Ureter (tissue), 1 donor: ENCODE measurements around the gene P2RX3. TPM values are rescaled to one million over a fixed set of nuclear protein-coding genes. Genes with fewer than 3 reads are reported as not detected.
"Not testable (repeated sequence)": the region's sequence is repeated elsewhere in the genome, so short reads cannot be mapped to it uniquely, and the experiment has no call there.

Experiments
- DNase-seq: peaks from one replicate; pipeline ENCODE4 v3.0.0-alpha.2; 2020; ENCODE audit warnings: low spot score
- total RNA-seq: library from RNA; stranded (reverse); gene quantifications from one replicate; pipeline ENCODE4 v1.2.4, GENCODE V29; 2023
- donor health status: DM: yes; HTN: yes; CAD: no.

P2RX3 gene
- total RNA-seq = 0.99 TPM

DNA sequence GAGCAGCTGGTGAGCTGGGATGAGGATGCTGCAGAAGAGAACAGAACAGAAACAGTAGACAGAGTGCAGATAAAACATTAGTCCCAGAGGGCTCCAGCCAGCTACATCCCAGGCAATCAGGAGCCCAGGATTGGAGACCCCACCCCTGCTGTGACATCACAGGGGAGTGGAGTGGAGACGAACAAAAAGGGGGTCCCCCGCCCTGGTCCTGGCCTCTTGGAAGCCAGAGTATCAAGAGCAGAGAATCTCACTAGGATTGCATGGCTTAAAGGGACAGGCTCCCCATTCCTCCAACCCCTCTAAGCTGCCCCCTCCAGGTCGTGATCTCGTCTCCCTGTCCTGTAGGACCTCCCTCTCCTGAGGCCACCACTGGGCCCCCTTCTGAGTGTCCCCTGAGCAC, at the start of gene P2RX3:
P2RX3 (plus strand) TSS at position 211 of the 400 bp plus-strand sequence. CDS start 199 bp downstream, outside the sequence.
- DNase-seq = no peak

DNA sequence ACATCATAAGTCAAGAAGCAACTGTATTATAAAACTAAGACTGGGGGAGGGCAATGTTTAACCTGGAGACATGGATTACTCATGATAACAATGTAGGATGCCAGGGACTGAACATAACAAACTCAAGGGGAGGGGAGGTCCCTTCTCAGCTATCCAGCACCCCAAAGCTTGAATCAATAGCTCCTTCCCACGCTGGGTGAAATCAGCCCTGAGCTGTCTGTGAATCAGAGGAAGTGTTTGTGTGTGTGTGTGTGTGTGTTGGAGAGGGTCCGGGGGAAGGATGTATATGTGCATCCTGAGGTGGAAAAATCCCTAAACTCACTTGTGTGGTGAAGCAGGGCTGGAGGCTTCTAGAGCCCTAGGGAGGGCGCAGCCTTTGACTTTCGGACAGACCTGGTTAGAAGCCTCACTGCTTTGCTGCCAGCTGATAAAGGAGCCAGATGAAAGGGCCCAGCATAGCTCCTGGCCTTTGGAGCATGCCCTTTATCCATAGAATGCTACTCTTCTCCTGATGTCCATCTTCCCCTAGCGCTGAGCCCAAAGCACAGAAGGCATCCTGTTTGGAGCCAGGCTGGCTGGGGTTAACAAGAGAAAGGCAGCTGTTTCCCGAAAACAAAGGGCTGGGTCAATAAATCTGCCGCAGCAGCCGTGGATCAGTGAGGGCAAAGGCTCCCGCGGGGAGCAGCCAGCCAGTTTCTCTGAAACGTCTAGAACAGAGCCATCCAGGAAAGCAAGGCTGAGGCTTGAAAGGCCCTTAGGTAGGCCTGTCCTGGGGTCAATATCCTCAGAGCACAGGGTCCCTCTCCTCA, 49.2 kb upstream of the P2RX3 start:
- no peak for DNase-seq

- DNase-seq = no peak
Measured at GRCh38 chr11:57290288-57290687, 47.9 kb upstream of the P2RX3 start.

DNA sequence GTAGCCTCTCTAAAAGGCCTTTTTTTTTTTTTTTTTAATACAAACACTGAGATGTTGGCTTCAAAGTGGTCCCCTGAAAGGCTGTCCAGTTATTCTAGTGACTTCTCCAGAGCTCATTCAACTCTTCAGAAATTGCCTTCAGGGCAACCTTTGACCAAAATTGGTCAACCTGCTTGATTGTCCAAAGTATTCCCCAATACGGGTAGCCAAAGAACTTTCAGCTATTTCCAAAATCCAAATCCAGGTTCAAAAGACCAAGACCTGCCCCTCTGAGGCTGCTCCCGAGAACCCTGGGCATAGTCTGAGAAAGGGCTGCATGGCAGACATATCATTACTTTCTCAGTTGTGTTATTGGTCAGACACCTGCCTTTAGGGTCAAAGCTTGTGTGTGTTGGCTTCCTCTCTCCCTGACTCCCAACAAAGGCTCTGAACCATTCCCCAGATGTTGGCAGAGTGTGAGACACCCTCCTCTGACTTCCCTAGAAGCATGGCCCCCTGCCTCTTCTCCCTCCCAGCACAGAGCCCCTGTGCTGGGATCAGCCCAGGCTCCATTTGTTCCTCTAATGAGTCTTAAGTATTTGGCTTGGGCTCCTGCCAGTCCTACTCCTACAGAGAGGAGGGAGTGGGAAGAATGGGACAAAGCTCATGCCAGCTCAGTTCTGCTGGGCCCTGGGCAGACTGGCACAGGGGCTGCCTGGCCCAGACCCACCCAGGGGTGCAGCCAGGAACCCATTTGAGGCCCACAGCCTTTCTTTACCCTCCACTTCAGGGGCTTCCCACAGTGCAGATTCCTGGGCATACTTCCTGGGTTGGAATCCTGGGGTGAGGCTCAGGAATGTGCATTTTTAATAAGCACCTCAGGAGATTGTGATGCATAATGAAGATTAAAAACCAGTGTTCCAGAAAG, 43.7 kb upstream of the P2RX3 start:
- no peak for DNase-seq

GRCh38 chr11:57296205-57296604, 41.9 kb upstream of the P2RX3 start:
- DNase-seq = not testable (repeated sequence)

DNA sequence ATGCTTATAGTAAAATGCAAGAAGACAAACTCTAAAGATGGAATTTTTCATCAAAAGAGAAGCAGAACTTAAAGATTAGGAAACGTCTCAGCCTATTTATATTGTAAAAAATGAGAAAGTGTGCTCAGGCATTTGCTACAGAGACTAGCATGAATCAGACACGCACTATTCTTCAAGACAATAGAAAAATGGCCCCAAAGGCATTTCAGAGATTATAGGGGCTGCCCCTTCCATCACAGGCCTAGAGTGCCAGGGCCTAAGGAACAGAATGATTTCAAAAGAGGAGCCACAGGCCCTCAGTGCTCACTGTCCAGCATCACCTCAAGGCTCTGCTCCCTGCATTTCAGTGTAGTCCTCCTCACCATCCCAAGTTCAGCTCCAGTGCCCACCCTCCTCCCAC, 40.9 kb upstream of the P2RX3 start:
- DNase-seq = no peak

DNA sequence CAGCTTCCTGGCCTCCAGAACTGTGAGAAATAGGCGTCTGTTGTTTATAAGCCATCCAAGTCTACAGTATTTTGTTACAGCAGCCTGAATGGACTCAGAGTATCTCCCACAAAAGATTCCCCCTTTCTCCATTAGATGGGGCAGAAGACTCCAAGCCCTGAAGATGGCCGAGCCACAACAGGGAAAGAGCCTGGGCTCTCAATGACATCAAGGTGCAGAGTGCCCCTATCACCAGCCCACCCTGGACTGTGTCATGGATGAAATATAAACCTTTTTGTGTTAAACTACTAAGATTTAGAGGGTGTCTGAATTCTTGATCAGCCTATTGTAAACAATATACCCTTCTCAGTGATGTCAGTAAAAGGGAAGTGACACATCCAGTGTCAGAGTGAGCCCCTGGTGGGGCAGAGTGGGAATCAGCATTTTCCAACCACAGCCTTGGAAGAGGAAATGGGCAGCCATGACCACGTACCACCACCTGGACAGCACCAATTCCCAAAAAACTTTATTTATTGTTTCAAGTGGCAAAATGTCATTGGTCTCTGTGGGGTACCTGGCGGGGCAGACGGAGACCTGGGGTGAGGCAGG, 38.9 kb upstream of the P2RX3 start:
- DNase-seq = no peak

GRCh38 chr11:57300785-57301184, 37.4 kb upstream of the P2RX3 start:
- DNase-seq = no peak

- DNase-seq = no peak
Measured at GRCh38 chr11:57301711-57302423, 36.3 kb upstream of the P2RX3 start.

- DNase-seq = no peak
Measured at GRCh38 chr11:57302489-57302888, 35.7 kb upstream of the P2RX3 start.

- no peak for DNase-seq
Measured at GRCh38 chr11:57303280-57303989, 34.7 kb upstream of the P2RX3 start.

GRCh38 chr11:57303990-57304579, 34.1 kb upstream of the P2RX3 start:
- no peak for DNase-seq

DNA sequence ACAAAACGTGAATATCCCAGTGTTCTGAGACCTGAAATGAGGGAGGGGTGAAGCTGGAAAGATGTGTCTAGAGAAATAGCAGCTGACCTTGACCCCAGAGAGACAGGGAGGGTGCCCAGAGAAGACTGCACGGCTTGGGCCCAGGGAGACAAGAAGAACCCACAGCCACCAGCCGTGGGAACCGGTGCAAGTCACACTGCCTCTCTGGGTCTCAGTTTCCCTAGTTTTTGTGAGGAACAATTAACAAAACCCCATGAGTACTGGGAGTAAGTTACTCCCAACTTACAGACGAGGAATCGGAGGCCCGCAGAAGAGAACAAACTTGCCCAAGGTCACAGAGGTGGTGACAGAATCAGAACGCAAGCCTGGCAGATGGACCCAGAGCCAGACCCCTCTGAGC, 32.6 kb upstream of the P2RX3 start:
- DNase-seq = no peak

- no peak for DNase-seq
Measured at GRCh38 chr11:57306161-57306876, 31.8 kb upstream of the P2RX3 start.

DNA sequence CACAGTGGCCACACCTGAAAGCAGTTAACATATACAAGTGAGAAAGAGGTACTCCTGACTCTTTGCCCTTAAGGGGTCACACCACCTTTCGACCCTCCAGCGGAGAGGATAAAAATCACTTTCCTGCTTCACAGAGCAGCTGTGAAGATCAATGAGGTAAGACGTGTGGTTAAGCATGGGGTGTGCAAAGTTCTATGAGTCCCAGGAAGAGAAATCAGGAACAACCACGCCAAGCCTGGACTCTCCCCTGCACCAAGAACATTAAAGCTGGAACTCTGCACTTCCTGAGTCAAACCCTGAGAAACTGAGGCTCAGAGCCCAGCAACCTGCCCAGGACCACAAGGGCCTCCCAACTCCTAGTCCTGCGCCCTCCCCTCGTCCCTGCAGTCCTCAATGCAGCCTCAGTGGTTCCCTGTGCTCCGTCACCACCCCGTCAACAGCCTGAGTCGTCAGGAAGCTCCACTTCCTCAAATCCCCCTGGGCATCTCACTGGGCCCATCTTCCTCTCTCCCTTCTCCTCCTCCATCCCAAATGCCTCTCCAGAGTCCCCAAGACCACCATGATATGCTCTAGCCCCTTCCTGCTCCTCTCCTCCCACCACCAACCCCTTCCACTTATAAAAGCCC, 31.1 kb upstream of the P2RX3 start:
- DNase-seq = no peak

GRCh38 chr11:57307666-57308270, 30.4 kb upstream of the P2RX3 start:
- no peak for DNase-seq

- no peak for DNase-seq
Measured at GRCh38 chr11:57308426-57309060, 29.6 kb upstream of the P2RX3 start.
